ENCODE measurements around the gene CARD19.
"Not testable (repeated sequence)": the region's sequence is repeated elsewhere in the genome, so short reads cannot be mapped to it uniquely, and the experiment has no call there.

CARD19 gene

GRCh38 chr9:93089024-93089423, 7.0 kb upstream of the CARD19 start:
- DNase-seq: no peak

GRCh38 chr9:93089481-93089991, 6.5 kb upstream of the CARD19 start:
- no peak for DNase-seq

- DNase-seq: no peak
Measured at GRCh38 chr9:93090091-93090655, 5.8 kb upstream of the CARD19 start.

DNA sequence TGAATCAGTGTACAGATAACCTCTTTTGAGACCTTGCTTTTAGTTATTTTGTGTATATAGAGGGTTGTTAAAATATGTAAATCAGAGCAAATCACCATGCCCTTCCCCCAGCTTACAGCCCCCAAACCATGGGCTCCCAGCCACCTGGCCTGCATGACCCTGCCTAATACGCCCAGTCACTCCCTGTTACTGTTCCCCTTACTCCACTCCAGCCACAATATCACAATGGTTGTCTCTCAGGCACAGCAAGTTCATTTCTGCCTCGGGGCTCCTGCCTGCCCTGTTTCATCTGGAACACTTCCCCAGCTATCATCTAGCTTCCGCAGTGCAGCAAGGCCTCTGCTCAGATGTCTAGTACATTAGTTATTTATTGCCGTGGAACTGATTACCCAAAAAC, 5.0 kb upstream of the CARD19 start:
- no peak for DNase-seq

- DNase-seq: no peak
Measured at GRCh38 chr9:93091453-93092081, 4.5 kb upstream of the CARD19 start.

DNA sequence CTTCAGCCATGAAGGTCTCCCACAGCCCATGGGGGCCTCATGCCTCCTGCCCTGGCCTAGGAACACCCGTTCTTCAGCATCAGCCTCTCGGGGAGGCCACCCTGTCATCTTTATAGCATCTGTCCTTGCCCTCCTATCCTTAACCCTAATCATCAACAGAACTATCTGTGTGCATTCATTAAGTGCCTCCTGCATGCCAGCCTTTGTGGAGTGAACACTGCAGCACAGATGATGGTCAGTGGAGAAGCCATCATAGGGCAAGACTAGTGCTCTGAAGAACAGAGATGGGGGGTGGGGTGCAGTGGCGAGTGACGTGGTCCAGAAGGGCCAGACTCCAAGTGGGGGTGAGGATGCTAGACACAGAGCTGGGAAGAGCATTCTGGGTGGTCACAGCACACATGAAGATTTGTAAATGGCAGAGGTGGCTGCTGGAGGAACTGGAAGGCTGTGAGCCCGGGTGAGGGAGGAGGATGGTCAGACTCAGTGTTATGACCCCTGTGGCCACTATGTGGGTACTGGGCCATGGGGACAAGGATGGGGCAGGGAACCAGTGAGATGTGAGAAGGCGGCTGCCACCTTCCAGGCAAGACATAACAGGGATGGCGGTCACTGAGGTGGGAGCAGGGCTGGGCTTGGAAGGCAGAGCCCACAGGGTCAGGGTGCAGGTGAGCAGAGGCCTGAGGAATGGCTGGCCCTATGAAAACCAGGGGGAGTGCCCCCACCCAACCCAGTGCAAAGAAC, 3.6 kb upstream of the CARD19 start:
- DNase-seq: no peak

GRCh38 chr9:93093127-93093876, 2.7 kb upstream of the CARD19 start:
- no peak for DNase-seq

DNA sequence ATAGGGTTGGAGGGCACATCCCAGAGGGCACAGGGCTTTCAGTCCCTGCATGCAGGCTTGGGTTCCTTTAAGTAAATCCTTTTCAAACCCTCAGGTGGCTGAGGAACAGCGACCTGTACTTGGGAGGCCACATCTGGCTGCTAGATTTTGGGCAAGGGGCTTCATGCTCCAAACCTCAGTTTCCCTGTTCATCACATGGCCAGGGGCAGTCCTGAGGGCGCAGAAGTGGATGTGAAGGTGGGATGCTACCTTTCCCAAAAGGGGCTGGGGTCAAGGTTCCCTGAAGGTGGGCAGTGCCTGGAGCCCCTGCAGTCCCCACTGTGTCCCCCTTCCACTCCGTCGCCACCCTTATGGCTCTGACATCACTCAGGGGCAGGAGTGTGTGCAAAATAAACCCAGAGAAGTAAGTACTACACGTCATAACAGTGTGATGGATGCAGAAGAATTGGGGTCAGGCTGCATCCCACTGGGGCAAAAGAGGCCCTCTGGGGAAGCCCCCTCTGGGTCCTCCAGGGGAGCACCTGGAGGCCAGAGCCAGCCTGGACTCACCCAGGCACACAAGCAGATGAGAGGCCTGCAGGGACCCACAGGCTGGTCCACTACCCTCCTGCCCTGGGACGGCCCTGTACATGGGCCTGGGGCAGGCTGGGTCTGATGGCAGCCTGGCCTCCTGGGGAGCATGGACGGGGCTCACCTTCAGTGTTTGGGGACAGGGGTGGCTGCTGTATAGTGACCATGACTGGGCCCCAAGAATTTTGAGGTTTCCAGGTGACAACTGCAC, 1.9 kb upstream of the CARD19 start:
- DNase-seq: no peak

- DNase-seq: no peak
Measured at GRCh38 chr9:93094658-93095204, 1.3 kb upstream of the CARD19 start.

- peak; percentile 98 for DNase-seq
Measured at GRCh38 chr9:93095205-93096130, 549 bp upstream of the CARD19 start.

DNA sequence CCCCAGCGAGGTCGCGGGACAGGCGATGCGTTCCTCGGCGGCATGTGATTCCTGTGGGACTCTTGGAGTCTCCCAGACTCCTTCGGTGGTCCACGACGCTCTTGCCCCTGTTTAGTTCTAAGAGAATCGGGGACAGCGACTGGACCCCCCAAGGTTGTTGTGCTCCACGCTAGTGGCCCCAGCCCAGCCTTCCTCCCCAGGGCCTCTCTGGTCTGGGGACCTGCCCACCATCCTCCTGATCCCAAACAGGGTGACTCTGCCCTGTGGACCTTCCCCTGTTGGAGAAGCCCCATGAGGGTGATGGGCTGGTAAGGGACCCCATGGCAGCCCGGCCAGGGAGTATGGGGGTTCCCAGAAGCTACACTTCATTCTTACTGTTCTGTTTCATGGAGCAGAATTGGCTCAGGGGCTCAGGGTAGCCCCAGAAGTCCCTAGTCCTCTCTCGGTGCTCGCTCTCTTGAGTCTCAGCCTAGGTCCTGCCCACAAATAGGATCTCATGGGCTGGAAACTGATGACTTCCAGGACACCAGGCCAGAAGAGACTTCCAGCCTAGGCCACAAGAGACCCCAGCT, 880 bp downstream of the CARD19 start:
- DNase-seq: no peak

- no peak for DNase-seq
Measured at GRCh38 chr9:93097511-93098201, 1.6 kb downstream of the CARD19 start.

DNA sequence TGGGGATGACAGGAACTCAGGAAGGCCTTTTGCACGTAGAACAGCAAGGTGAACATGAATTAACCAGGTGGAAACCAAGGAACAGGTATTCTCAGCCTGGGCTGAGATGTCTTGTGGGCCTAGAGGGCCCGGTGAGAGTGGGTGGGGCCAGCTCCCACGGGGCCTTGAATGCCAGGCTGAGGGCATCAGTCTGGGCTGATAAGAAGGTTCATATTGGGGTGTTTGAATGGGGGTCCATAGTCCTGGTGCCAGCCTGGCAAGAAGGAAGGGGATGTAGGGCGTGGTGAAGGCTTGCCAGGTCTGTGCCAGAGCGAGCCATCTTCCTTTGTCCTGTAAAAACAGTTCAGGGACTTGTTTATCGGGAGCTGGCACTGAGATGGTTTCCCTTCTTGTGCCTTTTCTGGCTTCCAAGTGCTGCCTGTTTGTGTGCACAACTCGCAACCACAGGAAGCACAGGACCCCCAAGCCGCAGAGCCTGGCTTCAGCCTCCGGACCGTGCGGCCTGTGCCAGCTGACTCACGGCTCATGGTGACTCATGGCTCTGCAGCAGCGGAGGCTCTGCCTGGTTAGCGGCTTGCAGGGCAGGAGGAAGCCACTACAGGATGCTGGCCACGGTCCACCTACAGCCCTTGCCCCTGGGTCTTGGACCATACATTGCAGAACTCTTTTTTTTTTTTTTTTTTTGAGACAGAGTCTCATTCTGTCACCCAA, 2.4 kb downstream of the CARD19 start:
- no peak for DNase-seq

DNA sequence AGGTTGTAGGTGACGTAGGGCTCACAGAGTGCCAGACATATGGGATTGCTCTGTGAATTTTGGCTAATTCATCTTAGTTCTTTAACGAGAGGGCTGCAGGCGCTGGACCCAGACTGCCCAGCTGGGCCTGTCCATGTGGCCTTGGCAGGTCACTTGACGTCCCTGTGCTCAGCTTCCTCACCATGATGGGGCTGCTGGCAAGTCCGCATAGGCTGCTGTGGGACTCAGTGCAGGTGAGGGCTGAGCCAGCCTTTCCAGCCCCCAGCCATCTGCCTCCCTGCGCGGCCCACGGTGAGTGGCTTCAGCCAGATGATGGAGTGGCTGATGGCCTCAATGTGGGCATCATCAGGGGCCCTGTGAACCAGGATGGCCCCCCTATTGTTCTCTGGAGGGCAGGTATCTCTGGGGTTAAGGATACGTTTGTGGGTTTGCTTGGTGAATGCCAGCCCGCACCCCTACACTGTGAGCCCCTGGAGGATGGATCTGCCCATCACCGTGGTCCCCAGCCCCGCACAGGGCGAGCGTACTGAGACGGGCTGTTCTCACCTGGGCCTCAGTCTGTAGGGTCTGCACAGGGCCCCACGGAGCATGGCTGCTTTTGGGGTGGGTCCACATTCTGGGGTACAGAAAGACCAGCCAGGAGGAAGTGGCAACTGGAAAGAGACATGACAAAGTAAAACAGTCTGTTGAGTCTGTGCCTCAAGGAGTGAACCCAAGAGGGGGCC, 3.7 kb downstream of the CARD19 start:
- no peak for DNase-seq

DNA sequence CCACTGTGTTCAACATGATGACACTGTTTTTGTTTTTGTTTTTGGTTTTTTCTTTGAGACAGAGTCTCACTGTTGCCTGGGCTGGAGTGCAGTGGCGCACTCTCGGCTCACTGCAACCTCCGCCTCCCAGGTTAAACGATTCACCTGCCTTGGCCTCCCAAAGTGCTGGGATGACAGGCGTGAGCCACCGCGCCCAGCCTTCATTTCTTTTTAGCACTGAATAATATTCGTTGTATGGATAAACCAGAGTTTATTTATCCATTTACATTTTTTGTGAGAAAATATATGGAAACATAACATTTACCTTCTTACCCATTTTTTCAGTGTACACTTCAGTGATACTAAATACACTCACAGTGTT, 4.2 kb downstream of the CARD19 start:
- DNase-seq: no peak

DNA sequence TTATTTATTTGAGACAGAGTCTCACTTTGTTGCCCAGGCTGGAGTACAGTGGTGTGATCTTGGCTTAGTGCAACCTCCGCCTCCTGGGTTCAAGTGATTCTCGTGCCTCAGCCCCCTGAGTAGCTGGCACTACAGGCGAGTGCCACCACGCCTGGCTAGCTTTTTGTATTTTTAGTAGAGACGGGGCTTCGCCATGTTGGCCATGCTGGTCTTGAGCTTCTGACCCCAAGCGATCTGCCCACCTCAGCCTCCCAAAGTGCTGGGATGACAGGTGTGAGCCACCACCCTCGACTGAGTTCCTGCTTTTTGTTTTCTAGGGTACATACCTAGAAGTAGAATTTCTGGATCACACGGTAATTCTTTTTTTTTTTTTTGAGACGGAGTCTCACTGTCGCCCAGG, 5.1 kb downstream of the CARD19 start:
- not testable (repeated sequence) for DNase-seq

GRCh38 chr9:93105620-93106019, 9.6 kb downstream of the CARD19 start:
- no peak for DNase-seq

DNA sequence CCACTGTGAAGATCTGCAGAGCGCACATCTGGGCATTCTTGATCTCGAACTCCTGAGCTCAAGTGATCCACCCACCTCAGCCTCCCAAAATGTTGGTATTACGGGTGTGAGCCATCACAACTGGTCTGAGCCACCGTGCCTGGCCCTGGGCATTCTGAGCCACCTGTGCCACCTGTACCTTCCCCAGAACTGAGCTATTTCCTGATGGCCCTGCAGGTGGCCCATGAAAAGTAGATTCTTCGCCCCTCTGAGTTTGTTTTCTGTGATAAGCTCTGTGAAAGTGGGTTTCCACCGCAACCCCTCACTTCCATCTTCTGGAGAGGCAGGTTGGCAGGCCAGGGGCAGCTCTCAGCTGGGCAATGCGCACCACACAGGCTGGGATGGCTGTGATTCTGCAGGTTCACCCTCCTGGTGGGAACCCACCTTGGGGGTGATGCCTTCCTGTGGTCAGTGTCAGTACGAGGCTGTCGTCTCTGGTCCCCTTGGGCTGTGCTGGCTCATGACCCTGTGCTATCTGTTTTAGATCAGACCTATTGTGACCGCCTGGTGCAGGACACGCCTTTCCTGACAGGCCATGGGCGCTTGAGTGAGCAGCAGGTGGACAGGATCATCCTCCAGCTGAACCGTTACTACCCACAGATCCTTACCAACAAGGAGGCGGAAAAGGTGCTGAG, 11.3 kb downstream of the CARD19 start:
- no peak for DNase-seq
